ENCODE results near the gene ATP10B. TPM values are rescaled to one million over a fixed set of nuclear protein-coding genes. Genes with fewer than 3 reads are reported as not detected.

Gene ATP10B
- polyA plus RNA-seq, 1 of the 3 experiments (the other 2 are of a cell fraction) = not detected

DNA sequence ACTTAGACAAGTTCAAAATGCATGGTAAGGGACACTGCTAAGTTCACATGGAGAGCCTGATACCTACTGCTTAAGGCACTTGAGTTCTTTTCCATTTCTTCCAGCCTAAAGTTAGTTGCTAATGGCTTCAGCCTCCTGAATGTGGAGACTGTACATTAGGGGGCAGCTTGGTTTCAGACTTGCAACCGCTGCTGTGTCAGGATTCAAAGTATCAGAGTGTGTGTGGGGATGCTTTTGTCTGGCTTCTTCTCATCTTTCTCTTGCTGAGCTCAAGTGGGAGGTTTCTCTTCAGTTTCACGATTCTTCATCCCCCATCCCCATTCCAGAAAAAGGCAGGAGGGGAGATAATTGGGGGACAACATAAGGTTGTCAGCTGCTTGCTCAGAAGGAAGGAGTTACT is 49.4 kb downstream of the ATP10B start:
- Histone ChIP-seq H3K4me2 (no peak overlapping the region), H3K36me3 (replicated peaks in 1 of 2; ENCODE audit: control insufficient read depth in 1 of 2, insufficient read depth in 2 of 2, low read length in 1 of 2) (no peaks in the 10 kb centered on the region), H4K20me1 (ENCODE audit: insufficient read depth) (no peaks in the 10 kb centered on the region), H3K79me2 (ENCODE audit: insufficient read depth) (no peaks in the 10 kb centered on the region), H3K9me3 (no peaks in the 10 kb centered on the region), H3K9ac (no peak overlapping the region), H3K4me1 (ENCODE audit: control insufficient read depth in 1 of 2, insufficient read depth in 2 of 2, low read depth in 1 of 2, low read length in 1 of 2) (no peaks in the 10 kb centered on the region), H2AFZ (ENCODE audit: low read depth) (no peak overlapping the region), H3F3A (replicated peaks; ENCODE audit: insufficient read depth) (no peaks in the 10 kb centered on the region), H3K4me3 (ENCODE audit: low read depth in 2 of 2, low read length in 1 of 2) (no peak overlapping the region), H3K27me3 (ENCODE audit: insufficient read depth) (no peaks in the 10 kb centered on the region), H3K27ac (ENCODE audit: low read depth in 2 of 2, low read length in 1 of 2) (no peak overlapping the region), H3K9me2 (no peaks in the 10 kb centered on the region)
- ChIA-PET POLR2A (no interaction called here), CTCF (no interaction called here)
- DNase-seq = no peak
- 0 out of 2 replicates have a peak, but pooled peaks have one; percentile 2 for TF ChIP-seq RAD21 (IDR thresholded peaks at IDR 0.05; ENCODE audit: low read length)
- TF ChIP-seq, protein P1, sequence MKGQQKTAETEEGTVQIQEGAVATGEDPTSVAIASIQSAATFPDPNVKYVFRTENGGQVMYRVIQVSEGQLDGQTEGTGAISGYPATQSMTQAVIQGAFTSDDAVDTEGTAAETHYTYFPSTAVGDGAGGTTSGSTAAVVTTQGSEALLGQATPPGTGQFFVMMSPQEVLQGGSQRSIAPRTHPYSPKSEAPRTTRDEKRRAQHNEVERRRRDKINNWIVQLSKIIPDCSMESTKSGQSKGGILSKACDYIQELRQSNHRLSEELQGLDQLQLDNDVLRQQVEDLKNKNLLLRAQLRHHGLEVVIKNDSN (IDR thresholded peaks at IDR 0.05; ENCODE audit: borderline replicate concordance, low read depth) = no peak
- WGBS (ENCODE audit: low lambda C conversion rate) = 0% methylated on average over 2 of the region's 2 CpGs

GRCh38 chr5:160800375-160801275 is 51.4 kb downstream of the ATP10B start:
- TF ChIP-seq RXRA (IDR thresholded peaks at IDR 0.05; ENCODE audit: borderline replicate concordance, low read depth) (no peak), FOXM1 (IDR thresholded peaks at IDR 0.05; ENCODE audit: low read depth) (no peak), CHD2 (IDR thresholded peaks at IDR 0.05; ENCODE audit: low read length, partially characterized antibody) (no peak), JUND (IDR thresholded peaks at IDR 0.05) (no peak), NFIC (IDR thresholded peaks at IDR 0.05; ENCODE audit: borderline replicate concordance) (no peak), TEAD4 (IDR thresholded peaks at IDR 0.05; ENCODE audit: borderline replicate concordance, insufficient read depth) (no peak), FOSL2 (IDR thresholded peaks at IDR 0.05; ENCODE audit: borderline replicate concordance, low read depth) (no peak), SIN3A (IDR thresholded peaks at IDR 0.05; ENCODE audit: borderline replicate concordance, low read depth, low read length) (no peak), RFX5 (IDR thresholded peaks at IDR 0.05; ENCODE audit: low read length) (no peak), IRF3 (IDR thresholded peaks at IDR 0.05; ENCODE audit: low read depth, low read length) (no peak), TCF12 (IDR thresholded peaks at IDR 0.05) (no peak), FOXJ3 (CRISPR knock-in tag; IDR thresholded peaks at IDR 0.05) (no peak), GABPA (IDR thresholded peaks at IDR 0.05; ENCODE audit: low read depth) (no peak), PBX3 (IDR thresholded peaks at IDR 0.05) (no peak), YY1 (IDR thresholded peaks at IDR 0.05; ENCODE audit: low read depth) (no peak), RAD21 (IDR thresholded peaks at IDR 0.05; ENCODE audit: low read length) (no peak)
- TF ChIP-seq, protein P1 (IDR thresholded peaks at IDR 0.05; ENCODE audit: borderline replicate concordance, low read depth) = no peak
- TF ChIP-seq, protein P2, sequence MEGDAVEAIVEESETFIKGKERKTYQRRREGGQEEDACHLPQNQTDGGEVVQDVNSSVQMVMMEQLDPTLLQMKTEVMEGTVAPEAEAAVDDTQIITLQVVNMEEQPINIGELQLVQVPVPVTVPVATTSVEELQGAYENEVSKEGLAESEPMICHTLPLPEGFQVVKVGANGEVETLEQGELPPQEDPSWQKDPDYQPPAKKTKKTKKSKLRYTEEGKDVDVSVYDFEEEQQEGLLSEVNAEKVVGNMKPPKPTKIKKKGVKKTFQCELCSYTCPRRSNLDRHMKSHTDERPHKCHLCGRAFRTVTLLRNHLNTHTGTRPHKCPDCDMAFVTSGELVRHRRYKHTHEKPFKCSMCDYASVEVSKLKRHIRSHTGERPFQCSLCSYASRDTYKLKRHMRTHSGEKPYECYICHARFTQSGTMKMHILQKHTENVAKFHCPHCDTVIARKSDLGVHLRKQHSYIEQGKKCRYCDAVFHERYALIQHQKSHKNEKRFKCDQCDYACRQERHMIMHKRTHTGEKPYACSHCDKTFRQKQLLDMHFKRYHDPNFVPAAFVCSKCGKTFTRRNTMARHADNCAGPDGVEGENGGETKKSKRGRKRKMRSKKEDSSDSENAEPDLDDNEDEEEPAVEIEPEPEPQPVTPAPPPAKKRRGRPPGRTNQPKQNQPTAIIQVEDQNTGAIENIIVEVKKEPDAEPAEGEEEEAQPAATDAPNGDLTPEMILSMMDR (IDR thresholded peaks at IDR 0.05) = no peak
- Histone ChIP-seq H2AFZ (ENCODE audit: low read depth) (no peak overlapping the region), H3K9ac (no peak overlapping the region), H3K79me2 (ENCODE audit: insufficient read depth) (no peaks in the 10 kb centered on the region), H3K4me1 (ENCODE audit: control insufficient read depth in 1 of 2, insufficient read depth in 2 of 2, low read depth in 1 of 2, low read length in 1 of 2) (no peaks in the 10 kb centered on the region), H3K27me3 (ENCODE audit: insufficient read depth) (no peaks in the 10 kb centered on the region), H3K4me2 (no peak overlapping the region), H3K4me3 (ENCODE audit: low read depth in 2 of 2, low read length in 1 of 2) (no peak overlapping the region), H3K36me3 (replicated peaks in 1 of 2; ENCODE audit: control insufficient read depth in 1 of 2, insufficient read depth in 2 of 2, low read length in 1 of 2) (no peaks in the 10 kb centered on the region), H3K27ac (ENCODE audit: low read depth in 2 of 2, low read length in 1 of 2) (no peak overlapping the region), H4K20me1 (ENCODE audit: insufficient read depth) (no peaks in the 10 kb centered on the region), H3F3A (replicated peaks; ENCODE audit: insufficient read depth) (no peaks in the 10 kb centered on the region), H3K9me2 (no peaks in the 10 kb centered on the region), H3K9me3 (no peaks in the 10 kb centered on the region)
- POLR2A ChIA-PET = no interaction called here
- CTCF ChIA-PET = no interaction called here
- no peak for DNase-seq
- 2% methylated on average over 4 of the region's 4 CpGs for WGBS (ENCODE audit: low lambda C conversion rate)

Data from SK-N-SH (cell line).